ENCODE data around the gene ADAP1. TPM values are rescaled to one million over a fixed set of nuclear protein-coding genes. Genes with fewer than 3 reads are reported as not detected.

ADAP1 gene
- total and polyA plus RNA-seq, 2 of the 13 experiments (the other 11 are each of a cell fraction or from before 2014, with no cell fraction given): 10.5 to 24.6 TPM

- no peak for TF ChIP-seq ATF6 (CRISPR knock-in tag; conservative IDR thresholded peaks at IDR 0.05)
- TF ChIP-seq KLF16 (CRISPR knock-in tag; IDR thresholded peaks at IDR 0.05): no peak
- TF ChIP-seq ARID5B (CRISPR knock-in tag; IDR thresholded peaks at IDR 0.05): no peak
- TF ChIP-seq ATF2 (CRISPR knock-in tag; IDR thresholded peaks at IDR 0.05): no peak
- no peak for TF ChIP-seq ZNF224 (CRISPR knock-in tag; IDR thresholded peaks at IDR 0.05)
- TF ChIP-seq HDAC6 (IDR thresholded peaks at IDR 0.05; ENCODE audit: low read depth, low read length): no peak
- TF ChIP-seq SP4 (CRISPR knock-in tag; IDR thresholded peaks at IDR 0.05): no peak
- no peak for TF ChIP-seq NR3C1 (CRISPR knock-in tag; IDR thresholded peaks at IDR 0.05)
- TF ChIP-seq KLF12 (CRISPR knock-in tag; IDR thresholded peaks at IDR 0.05; ENCODE audit: borderline replicate concordance): no peak
- TF ChIP-seq U2AF2 (IDR thresholded peaks at IDR 0.05; ENCODE audit: low read depth, low read length): no peak
- no peak for TF ChIP-seq E2F5 (CRISPR knock-in tag; conservative IDR thresholded peaks at IDR 0.05)
- no peak for TF ChIP-seq SSRP1 (CRISPR knock-in tag; IDR thresholded peaks at IDR 0.05)
- no peak for TF ChIP-seq ZNF20 (CRISPR knock-in tag; IDR thresholded peaks at IDR 0.05)
- no peak for TF ChIP-seq NR1H2 (CRISPR knock-in tag; IDR thresholded peaks at IDR 0.05; ENCODE audit: borderline replicate concordance, low read depth)
- no peak for TF ChIP-seq MTF1 (CRISPR knock-in tag; IDR thresholded peaks at IDR 0.05)
- no peak for TF ChIP-seq ZNF136 (CRISPR knock-in tag; IDR thresholded peaks at IDR 0.05; ENCODE audit: low read depth)
- TF ChIP-seq MEF2D (CRISPR knock-in tag; IDR thresholded peaks at IDR 0.05): no peak
- no peak for TF ChIP-seq FOXA1 (IDR thresholded peaks at IDR 0.05)
- no peak for TF ChIP-seq FOXA1 (CRISPR knock-in tag; IDR thresholded peaks at IDR 0.05)
- TF ChIP-seq BRCA1 (CRISPR knock-in tag; IDR thresholded peaks at IDR 0.05): no peak
- no peak for TF ChIP-seq RXRA (CRISPR knock-in tag; IDR thresholded peaks at IDR 0.05)
- TF ChIP-seq ZFP36L2 (CRISPR knock-in tag; IDR thresholded peaks at IDR 0.05): no peak
- TF ChIP-seq ZNF354B (CRISPR knock-in tag; IDR thresholded peaks at IDR 0.05): no peak
Observed at GRCh38 chr7:990352-990932, 36.0 kb upstream of the ADAP1 start (continued).
